RPMI8226 (cell line): Measurements from ENCODE around the gene CELA2B.
"Not testable (repeated sequence)": the region's sequence is repeated elsewhere in the genome, so short reads cannot be mapped to it uniquely, and the experiment has no call there.

Source experiments
- DNase-seq: peaks from one replicate; pipeline ENCODE4 v3.0.0-alpha.2; 2015

CELA2B gene

DNA sequence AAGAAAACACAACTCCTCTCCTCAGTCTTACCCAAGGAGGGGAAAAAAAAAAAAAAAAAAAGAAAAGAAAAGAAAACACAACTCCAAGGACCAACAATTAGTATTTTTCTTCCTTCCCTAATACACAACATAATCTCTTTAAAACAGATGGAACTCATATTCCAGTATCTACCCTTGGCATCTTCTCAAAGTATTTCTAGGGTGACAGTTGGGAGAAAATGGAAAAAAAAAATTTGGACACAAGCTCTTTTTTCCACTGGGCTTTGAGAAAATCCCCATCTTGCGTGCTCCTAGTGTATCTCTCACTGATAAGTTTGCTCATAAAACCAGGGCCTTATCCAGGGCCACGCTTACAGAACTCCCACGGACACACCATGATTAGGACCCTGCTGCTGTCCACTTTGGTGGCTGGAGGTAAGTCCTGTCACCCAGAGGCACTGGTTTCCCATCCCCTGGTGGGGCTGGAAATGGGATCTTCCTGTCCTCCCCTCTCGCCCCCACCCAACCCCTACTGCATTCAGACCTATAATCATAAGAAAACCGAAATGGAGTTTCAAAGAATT is at the start of gene CELA2B:
CELA2B (plus strand) TSS at position 353 of the 563 bp plus-strand sequence; CDS start at position 375, 22 bp downstream.
- DNase-seq: no peak

GRCh38 chr1:15426492-15427279 is 49.2 kb upstream of the CELA2B start:
- DNase-seq: no peak

DNA sequence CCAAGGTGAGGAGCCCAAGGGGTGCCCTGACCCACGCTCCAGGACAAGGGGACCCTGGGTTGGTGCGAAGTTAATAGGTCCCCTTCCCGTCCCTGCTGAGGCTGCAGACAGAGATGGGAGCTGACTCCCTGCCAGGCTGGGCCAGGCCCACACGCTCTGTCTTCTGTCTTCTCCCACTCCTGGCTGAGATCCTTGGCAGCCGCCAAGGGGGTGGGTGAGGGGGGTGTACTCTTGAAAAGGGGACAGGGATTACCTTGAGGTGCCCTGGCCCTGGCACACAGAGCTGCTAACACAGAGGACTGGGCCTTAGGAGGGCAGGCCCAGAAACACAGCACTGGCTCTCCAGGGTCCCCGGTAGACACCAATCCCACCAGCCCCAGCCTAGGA is 48.6 kb upstream of the CELA2B start:
- DNase-seq: no peak

- not testable (repeated sequence) for DNase-seq
These were observed 47.7 kb upstream of the CELA2B start for GRCh38 chr1:15428252-15428651.

DNA sequence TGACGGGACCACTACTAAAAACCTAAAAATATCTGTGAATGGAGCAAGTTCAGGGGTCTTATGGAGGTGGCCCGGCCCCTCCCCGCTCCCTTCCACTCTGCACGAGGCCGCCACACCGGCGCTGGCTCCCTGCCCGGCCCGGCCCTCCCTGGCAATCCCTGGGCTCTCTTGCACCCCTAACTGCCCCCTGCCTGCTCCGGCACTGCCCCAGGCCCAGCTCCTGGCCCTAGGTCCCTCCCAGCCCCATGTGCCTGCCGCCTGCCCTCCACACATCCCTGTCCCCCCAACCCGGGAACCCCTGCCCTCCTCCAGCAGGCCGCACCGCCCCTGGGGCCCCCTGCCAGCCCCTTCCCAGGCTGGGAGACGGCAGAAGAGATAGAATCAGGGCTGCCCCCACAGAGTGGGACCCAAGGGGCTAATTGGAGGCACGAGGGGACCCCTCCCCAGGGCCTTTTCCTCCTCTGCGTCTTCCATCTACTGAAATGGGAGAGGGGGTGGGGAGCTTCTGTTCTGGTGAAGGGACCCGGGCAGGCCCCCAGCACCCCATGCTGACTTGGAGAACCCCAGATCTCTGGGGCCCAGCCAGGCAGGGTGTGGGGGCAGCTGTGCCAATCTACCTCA is 47.0 kb upstream of the CELA2B start:
- no peak for DNase-seq

DNA sequence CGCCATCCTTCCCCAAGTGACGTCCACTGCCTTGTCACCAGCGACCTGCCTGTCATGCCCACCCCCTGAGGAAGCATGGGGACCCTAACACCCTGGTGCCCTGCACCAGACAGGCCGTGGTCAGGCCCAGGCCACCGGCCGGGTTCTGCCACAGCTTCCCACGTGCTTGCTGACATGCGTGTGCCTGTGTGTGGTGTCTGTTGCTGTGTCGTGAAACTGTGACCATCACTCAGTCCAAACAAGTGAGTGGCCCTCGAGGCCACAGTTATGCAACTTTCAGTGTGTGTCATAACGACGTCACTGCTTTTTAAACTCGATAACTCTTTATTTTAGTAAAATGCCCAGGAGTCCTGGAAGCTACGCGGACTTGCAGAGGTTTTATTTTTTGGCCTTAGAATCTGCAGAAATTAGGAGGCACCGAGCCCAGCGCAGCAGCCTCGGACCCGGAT is 46.2 kb upstream of the CELA2B start:
- no peak for DNase-seq

GRCh38 chr1:15430787-15431570 is 44.9 kb upstream of the CELA2B start:
- DNase-seq: peak; percentile 65

DNA sequence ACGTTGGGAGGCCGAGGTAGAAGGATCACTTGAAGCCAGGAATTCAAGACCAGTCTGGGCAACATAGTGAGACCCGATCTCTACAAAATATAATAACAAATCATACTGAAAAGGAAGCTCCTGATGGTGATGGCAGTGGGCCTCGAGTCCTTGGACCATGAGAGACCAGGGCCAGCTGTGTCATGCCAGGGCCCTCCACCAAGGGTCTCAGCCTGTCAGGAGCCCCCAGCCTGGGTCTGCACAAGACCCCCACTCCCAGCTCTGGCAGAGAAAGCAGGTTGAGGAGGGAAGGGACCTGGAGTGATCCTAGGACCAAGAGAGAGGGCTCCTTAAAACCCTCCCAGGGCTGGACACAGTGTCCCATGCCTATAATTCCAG is 44.3 kb upstream of the CELA2B start:
- DNase-seq: no peak

- DNase-seq: no peak
These were observed 43.6 kb upstream of the CELA2B start for GRCh38 chr1:15432324-15432723.

DNA sequence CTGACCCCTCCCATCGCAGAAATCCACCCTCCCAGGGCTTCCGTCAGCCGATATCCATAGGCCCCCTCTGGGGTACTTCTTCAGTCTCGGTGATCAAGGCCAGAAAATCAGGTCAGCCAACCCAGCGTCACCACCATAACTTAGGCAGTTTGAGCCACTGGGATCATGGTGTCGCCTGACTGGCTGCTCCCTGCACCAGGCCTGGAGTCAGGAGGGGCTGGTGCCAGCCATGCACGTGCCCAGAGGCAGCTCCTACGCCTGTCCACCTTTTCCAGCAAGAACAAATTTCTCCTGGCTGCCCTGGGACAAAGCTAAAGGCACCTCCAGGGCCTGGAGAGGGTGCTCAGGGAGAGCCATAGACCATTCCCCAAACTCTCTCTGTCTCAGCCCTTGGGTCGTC is 42.4 kb upstream of the CELA2B start:
- DNase-seq: no peak

DNA sequence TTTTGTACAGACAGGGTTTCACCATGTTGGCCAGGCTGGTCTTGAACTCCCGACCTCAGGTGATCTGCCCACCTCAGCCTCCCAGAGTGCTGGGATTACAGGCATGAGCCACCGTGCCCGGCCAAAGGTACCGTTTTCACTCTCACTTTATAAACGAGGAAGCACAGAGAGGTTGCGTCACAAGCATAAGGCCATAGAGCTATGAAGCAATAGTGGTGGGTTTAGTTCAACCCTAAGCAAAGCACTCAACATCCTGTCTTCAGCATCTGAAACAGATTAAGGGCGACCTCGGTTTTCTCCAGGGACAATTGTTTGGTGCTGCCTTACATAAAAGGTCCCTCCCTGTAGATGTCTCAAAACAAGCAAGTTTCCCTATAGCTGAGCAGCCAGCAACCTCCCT is 41.2 kb upstream of the CELA2B start:
- DNase-seq: not testable (repeated sequence)

- no peak for DNase-seq
These were observed 40.4 kb upstream of the CELA2B start for GRCh38 chr1:15435239-15436077.

DNA sequence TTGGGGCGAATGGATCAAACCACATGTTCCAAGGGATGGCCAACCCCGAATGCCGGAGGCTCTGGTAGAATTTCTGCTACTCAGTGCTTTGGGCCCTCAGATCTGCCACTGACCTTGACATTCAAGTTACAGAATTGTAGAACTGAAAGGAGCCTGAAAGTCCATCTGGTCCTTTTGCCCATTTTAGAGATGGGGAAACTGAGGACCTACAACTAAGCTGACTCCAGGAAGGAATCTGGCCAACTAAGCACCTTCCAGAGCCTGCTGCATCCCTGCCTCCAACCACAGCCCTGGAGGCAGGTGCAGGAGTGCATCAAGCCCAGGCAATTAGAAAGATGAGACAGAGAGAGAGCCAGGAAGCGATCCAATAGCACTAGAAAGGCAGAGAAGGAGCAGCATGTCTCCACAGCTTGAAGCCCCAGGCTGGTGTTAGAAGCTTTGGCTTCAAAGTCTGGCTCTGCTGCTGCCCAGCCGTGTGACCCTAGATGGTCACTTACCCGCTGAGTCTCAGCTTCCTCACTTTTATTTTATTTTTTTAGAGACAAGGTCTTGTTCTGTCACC is 38.9 kb upstream of the CELA2B start:
- DNase-seq: no peak

DNA sequence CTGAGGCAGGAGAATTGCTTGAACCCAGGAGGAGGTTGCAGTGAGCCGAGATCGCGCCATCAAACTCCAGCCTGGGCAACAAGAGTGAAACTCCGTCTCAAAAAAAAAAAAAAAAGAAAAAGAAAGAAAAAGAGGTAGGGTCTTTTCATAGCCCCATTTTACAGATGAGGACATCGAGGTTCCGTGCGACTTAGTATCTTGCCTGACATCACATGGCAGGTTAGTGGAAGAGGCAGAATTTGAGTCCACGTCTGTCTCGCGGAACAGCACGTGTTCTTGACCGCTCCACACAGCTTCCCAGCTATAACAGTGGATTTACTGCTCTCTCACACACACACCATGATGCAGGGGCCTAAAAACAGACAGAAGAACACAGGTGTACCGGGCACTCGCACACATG is 36.6 kb upstream of the CELA2B start:
- no peak for DNase-seq

DNA sequence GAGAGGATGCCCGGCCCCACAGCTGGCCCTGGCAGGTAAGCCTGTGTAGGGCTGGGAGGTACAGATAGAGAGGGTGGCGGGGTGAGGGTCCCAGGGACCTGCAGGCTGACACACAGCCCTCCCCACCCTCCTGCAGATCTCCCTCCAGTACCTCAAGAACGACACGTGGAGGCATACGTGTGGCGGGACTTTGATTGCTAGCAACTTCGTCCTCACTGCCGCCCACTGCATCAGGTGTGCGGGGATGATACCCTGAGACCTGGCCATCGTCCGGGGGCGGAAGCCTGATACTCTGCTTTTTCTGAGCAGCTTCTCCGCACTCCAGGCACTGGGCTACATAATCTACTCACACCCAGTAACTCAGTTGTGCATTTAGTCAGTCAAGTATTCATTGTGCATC is 35.5 kb upstream of the CELA2B start:
- no peak for DNase-seq

DNA sequence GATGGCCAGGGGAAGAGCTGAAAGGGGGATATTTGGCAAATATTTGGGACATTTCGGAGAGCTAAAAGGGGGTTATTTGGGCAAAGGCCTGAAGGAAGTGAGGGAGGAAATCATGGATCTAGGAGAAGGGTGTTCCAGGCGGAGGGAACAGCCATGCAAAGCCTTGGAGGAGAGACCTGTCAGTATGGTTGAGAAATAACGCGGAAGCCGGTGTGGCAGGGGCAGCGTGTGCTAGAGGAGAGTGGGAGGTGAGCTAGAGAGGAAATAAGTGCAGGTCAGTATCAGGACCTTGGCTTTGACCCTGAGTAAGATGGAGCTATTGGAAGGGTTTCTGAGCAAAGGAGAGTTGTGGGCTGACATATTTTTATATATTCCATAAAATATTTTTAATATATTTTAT is 34.7 kb upstream of the CELA2B start:
- DNase-seq: no peak

- DNase-seq: no peak
These were observed 33.8 kb upstream of the CELA2B start for GRCh38 chr1:15442119-15442518.

DNA sequence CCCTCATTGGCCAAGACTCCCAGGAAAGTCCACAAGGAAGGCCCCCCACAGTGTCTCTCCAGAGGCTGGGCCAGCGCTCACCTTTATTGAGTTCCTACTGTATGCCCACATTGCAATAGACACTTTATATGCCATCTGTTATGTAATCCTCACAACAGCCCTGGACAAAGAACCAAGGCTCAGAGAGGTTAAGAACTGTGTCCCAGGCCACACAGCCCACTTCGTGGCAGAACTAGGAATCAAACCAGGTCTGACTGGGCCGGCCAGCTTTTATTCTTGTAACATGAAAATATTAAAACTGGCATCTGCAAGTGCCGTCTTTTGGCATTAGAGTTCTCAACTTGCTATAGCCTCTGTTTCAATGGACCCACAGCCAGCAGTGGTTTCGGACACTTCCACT is 33.1 kb upstream of the CELA2B start:
- DNase-seq: no peak

- DNase-seq: no peak
These were observed 32.6 kb upstream of the CELA2B start for GRCh38 chr1:15443281-15443680.

GRCh38 chr1:15444468-15445389 is 31.2 kb upstream of the CELA2B start:
- no peak for DNase-seq
